Amygdala (tissue), 56 donors: ENCODE results near the gene GRK5.
"Not testable (repeated sequence)": the region's sequence is repeated elsewhere in the genome, so short reads cannot be mapped to it uniquely, and the experiment has no call there.

Experiments used
- DNase-seq, 56 donors: peaks; one replicate each; lab custom pipeline; 2025; lab: John Stamatoyannopoulos, UW

Gene GRK5

DNA sequence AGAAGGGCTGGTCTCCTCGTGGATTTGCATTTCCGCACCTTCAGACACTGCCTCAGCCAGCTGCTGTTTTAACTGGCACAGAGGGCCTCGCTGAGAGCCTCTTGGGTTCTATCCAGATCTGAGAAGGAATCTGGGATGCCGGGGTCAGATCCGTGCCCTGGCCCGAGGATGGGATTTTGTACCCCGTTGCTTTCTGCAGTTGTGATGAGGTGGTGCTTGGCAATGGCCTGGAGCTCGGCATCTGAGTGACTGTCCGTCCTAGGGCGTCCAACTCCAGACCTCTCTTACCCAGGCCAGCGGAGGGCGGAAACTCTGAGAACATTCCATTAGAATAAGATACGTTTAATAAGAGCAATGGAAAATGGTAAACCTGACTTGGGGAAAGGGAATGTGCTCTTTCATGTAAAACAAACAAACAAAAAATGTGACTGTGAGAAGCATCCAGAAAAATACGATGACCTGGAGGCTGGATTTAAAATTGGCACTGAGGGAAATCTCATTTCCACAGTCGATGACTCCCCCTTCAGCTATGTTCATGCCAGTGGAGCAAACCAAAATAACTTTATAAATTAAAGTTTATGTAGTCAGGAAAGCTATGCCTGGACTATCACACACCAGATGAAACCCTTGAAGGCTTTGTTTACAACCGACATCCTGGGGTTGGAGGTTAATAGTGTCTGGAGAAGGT lies 39.6 kb downstream of the GRK5 start:
- DNase-seq, result no peak

DNA sequence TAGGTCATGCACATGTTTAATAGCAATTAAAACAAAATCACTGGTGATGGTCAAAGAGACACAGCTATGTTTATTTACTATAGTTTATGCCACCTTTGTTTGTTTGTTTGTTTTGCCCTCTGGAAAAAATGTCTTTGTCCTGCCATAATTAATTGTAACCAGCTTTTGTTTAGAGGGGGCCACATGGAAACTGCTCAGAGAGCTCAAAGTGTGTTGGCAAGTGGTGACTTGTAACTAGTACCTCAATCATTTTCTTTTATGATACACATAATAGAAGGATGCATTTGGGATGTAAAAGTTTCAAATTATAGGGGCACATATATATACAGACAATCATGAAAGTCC lies 40.2 kb downstream of the GRK5 start:
- no peak for DNase-seq

GRCh38 chr10:119248184-119248583 lies 40.8 kb downstream of the GRK5 start:
- no peak for DNase-seq

DNA sequence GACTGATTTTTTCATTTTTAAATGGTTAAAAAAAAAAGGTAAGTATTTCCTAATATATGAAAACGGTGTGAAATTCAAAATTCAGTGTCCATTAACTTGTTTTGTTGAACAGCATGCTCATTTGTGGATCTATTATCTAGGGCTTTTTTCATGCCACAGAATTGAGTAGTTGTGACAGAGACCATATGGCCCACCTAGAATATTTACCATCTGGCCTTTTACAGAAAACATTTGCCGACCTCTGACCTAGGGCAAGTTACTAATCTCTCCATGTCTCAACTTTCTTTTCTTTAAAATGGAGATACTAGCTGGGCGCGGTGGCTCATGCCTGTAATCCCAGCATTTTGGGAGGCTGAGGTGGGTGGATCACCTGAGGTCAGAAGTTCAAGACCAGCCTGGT lies 41.3 kb downstream of the GRK5 start:
- DNase-seq, result no peak

- DNase-seq, result no peak
Observed at GRCh38 chr10:119250641-119251314, 43.4 kb downstream of the GRK5 start.

GRCh38 chr10:119251315-119251708 lies 43.9 kb downstream of the GRK5 start:
- peak in 4 of 56 donors; percentile 3 to 19 (median 8) for DNase-seq

DNA sequence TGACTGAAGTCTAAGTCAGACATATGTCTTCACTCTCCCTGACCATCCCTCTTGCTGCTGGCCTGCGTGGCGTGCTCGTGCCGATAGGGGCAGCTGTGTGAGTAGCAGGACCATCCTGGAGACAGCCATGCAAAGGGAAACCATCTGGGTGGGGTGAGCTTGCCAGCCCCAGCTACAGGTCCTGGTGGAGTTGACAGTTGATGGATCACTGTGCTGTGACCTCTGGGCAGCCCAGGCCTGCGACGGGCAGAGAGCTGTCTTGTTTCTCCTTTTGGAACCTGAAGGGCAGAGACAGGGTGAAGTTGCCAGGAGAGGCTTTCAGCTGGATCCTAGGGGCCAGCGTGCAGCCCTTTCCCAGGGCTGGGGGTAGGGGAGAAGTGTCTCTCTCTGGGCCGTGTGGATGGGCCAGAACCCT lies 44.7 kb downstream of the GRK5 start:
- no peak for DNase-seq

DNA sequence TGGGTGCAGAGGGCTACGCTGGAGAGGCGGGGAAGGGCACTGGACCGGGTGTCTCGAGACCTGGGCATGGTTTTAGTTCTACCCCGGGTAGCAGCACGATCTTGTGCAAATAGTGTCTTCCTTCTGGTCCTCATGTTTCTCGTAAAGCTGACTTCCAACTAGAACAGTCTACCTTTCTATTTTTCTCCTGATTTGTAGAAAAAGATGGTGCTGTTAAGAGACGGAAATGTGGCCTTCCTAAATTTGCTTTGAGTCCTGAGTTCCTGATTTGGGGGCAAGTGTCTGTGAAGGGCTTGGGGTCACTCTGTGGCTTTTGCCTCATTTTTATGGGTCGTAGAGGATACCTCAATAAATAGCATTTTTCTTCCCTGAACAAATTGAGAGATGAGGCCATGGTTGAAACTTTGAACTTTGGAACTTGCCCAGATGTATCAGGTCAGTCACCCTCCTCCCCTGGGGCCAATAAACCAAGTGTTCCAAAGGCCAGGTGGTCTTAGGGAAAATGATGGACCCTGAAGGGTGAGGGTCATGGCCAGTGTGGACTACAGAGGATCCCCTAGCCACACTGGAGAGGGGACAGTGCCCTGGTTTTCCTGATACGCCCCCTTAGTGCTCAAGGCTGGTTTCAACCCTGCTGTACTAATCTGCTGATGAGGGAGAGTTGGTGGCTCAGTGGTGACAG lies 45.2 kb downstream of the GRK5 start:
- no peak for DNase-seq

DNA sequence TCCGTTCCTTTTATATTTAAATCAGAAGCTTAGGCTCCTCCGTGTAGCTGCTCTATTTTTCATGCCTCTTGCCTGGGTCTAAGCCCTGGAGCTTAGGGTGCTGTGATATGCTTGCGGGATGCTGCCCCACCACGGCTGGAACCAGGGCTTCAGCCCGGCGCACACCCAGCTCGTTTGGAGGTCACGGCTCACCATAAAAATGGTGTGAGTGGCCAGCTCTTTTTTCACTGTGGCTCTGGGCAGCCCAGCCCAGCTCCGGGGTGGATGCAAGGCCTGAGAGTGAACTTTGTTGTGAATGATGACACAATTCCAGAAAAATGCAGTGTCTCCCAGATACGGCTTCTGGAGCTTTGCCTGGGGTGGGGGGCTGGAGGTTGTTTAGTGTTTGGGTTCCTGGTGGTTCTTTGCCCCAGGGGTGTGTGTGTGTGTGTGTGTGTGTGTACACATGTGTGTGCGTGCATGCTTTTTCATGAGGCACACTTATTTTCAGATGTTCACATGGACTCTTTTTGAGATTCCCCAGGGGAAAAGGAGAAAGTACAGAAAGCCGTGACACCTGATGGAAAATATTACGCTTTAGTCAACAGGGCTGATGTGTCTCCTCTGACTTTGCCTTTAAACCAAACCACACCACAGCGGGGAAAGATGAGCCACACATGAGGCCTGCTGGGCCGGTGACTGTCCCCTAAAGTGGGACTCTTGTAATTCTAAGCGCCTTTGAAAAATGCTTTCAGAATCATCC lies 46.2 kb downstream of the GRK5 start:
- DNase-seq, result peak in 3 of 56 donors; percentile 3 to 11 (median 9)

DNA sequence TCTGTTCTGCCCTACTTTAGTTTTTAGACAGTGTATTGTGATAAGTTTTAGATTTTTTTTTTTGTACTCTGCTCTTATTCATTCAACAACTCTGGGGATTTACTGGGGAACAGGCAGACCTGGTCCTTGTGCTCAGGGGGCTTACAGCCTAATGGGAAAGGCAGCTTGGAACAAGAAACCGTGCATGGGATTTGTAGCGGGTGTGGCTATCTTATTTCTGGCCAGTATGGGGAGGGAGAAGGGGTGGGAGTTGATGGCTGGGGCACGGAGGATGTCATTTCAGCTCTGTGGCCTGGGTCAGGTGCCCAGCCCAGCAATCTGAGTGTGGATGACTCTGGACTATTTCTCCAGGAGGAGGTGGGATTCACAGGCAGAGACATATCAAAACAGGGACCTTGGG lies 47.0 kb downstream of the GRK5 start:
- DNase-seq, result no peak

DNA sequence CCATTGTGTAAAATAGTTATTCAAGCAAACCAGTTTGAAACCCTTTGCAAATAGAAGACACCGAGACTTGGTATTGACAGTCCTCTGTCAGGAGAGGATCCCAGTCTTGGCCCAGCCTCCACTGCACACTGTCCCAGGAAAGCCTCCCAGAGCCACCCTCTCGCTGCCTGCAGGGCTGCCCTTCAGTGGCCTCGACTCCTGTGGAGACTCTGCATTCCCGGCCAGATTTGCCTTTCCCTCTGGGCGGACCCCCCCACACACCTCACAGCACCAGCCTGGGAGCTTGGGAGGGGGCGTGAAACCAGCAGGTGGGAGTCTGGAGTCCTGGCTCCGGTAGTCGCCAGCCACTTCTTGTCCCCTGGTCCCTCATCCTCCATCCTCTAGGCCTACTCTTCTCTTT lies 48.7 kb downstream of the GRK5 start:
- DNase-seq, result no peak

DNA sequence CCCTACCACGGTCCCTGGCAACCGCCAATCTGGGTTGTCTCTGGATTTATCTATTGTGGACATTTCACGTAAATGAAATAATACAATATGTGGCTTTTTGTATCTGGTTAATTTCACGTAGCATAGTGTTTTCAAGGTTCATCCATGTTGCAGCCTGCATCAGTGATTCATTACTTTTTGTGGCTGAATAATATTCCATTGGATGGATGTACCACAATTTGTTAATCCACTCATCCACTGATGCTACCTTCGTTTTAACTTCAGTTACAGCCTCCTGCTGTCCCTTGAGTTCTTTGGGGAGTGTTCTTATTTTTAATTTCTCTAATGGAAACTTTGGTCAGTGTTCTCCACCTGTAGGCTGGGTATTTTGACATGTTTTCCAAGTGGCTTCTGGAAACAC lies 49.5 kb downstream of the GRK5 start:
- no peak for DNase-seq

GRCh38 chr10:119257899-119258419 lies 50.6 kb downstream of the GRK5 start:
- no peak for DNase-seq

DNA sequence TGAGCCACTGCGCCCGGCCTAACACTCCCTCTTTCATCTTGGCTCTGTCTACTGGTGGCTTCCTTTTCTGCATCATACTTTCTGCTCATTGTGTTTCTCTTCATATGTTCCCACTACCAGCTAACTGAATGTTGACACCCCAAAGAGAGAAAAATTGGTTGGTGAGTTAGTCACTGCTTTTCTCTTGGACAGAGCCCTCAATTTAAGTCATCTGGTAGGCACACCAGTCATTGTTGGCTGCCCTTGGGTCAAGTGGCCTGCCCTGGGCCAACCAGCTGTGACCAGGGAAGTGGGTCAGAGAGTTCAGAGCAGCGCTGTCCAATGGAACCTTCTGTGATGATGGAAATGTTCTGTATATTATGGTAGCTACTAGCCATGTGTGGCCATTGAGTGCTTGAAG lies 52.0 kb downstream of the GRK5 start:
- no peak for DNase-seq

DNA sequence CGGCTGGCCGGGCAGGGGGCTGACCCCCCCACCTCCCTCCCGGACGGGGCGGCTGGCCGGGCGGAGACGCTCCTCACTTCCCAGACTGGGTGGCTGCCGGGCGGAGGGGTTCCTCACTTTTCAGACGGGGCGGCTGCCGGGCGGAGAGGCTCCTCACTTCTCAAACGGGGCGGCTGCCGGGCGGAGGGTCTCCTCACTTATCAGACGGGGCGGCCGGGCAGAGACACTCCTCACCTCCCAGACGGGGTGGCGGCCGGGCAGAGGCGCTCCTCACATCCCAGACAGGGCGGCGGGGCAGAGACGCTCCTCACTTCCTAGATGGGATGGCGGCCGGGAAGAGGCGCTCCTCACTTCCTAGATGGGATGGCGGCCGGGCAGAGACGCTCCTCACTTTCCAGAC lies 53.6 kb downstream of the GRK5 start:
- not testable (repeated sequence) for DNase-seq

DNA sequence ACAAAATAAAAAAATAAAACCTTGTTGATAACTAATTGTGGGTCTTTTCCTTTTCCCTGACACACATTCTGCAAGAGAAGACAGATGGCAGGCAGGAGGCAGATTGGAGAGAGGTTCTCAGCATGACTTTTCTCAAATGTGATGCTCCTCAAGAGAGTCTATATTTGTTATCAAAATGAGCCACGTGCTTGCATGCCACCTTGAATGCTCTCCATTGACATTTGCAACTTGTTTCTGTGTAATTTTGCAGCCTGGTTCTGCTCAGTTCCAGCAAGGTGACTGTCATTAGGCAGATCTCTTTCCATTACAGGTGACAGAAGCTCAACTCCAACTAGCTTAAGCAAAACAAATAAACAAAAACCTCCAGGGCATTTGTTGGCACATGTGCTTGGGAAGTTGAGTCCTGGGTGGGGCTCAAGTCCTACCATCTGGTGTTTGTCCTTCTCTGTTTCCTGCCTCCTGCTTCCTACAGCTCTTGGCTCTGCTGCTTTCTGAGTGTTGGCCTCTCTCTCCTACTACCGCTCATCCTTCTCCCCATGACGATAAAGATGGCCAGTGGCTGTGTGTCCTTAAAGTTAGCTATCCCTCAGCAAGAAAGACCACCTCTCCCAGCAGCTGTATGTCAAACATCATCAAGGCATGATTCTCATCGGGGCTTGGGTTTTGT lies 56.7 kb downstream of the GRK5 start:
- peak in 2 of 56 donors; percentile 6 to 24 for DNase-seq

DNA sequence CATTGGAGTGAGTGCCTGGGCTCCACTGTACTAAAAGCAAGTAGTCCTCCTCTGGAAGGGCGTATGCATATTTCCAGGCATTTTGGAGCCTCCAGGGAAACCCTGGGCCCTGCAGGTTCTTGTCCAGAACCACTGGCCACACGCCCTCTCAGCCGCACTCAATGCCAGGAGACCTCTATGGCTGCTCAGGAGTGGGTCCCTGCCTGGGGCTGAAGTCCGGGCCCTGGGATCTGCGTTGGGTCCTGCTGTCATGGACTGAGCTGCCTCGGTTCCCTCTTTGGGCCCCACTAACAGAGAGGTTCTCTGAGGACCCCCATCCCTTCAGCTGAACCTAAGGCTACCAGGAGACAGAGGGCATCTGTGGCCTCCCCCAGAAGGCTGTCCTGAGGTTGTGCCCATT lies 58.3 kb downstream of the GRK5 start:
- no peak for DNase-seq

DNA sequence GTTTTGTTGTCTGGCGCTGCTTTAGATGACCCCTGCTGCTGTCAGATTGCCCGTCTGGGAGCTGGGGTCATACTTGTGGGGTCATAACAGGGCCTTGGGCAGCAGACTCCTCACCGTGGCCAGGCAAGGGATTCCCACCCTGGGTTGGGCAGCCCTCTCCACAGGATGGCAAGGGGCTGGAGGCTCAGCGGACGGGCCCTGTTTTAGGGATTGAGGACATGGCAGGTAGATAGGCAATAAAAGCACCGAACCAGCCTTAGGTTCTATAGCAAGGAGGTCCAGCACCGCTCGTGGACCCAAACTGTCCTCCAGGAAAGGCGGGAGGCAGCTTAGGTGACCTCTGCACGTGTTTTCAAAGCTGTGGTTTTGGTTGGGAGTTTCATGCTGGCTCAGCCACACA lies 60.0 kb downstream of the GRK5 start:
- no peak for DNase-seq

DNA sequence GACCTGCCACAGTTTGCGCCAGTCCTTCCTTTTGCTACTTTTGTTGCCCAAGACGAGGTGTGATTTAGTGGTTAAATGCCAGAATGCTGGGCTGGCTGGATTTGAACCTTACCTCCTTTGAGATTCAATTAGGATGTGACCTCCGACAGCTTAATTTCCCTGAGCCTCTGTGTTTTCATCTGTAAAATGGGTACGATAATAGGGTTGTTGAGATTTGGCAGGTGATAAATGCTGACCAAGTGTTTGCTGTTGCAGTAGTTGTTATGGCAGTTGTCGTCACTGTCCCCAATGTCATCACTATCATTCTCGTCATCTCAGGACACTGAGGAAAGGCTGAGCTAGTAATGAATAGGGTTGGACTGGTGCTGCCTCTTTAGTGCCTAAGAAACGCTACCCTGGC lies 61.1 kb downstream of the GRK5 start:
- no peak for DNase-seq

DNA sequence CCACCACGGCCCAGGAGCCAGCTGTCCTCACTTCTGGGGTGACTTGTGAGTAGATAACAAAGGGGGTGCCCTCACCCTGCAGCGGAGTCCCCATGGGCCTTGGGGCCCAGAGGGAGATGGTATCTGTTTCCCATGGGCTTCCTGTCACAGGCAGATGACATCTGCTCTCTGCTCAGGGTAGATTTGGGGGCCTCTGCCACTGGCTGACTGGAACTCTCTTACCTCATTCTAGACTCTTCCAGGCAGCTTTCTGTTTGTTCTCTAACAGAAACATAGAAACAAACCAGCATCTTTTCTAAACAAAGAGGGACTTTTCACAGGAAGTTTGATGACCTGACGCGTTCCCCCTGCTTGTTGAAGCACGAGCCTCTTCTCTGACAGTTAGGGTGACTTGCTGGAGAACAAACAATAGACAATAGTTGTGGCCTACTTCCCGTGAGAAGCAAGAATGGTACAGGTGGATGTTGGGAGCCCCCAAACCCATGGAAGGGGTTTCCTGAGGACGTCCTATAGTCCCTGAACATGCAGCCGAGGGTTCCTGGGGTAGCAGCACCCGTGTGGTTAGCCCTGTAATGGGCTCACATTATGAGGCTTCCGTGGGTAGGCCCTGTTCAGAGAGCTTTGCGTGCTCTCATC lies 61.6 kb downstream of the GRK5 start:
- DNase-seq, result no peak
